Mucosa of descending colon (tissue), 3 donors: Measurements from ENCODE around the gene PRELID3B. TPM values are rescaled to one million over a fixed set of nuclear protein-coding genes. Genes with fewer than 3 reads are reported as not detected.

ENCODE experiments used
- ATAC-seq: fragments of 200-7000 bp; cut with Tn5 transposase; one replicate; pipeline ENCODE4 v1.9.1; 2020; ENCODE audit warnings: mild to moderate bottlenecking, moderate library complexity
- DNase-seq, 3 donors: peaks; one replicate each; pipeline ENCODE4 v3.0.0-alpha.2; 2020
- H3K36me3 ChIP-seq: fragments of 200-600 bp; one replicate; pipeline ENCODE4 v1.8.0; 2021; ENCODE audit warnings: low read depth, mild to moderate bottlenecking
- H3K4me1 ChIP-seq: fragments of 200-600 bp; one replicate; pipeline ENCODE4 v1.8.0; 2021; ENCODE audit warnings: low read depth, mild to moderate bottlenecking
- H3K4me3 ChIP-seq: fragments of 200-600 bp; one replicate; pipeline ENCODE4 v1.8.0; 2021; ENCODE audit warnings: mild to moderate bottlenecking
- H3K9me3 ChIP-seq: fragments of 200-600 bp; one replicate; pipeline ENCODE4 v1.8.0; 2021; ENCODE audit warnings: mild to moderate bottlenecking
- intact Hi-C, 2 donors: fragments of 100-400 bp; cut with DNase I in 1 of 2; cut with micrococcal nuclease in 1 of 2; formaldehyde crosslinking; loops; one replicate each; pipeline versions ENCODE4 v1.11.0 to v1.11.1; 2022; cut with DNase I, micrococcal nuclease
- total RNA-seq, 3 donors: library from RNA; stranded (reverse); fragmentation: NEBNext Ultra II Directional in 2 of 3; extraction: Animal tissue kit (Norgen Biotek cat#: 25700) in 2 of 3; gene quantifications; one replicate each; pipeline versions ENCODE4 v1.2.1 to v1.2.4, GENCODE V29; 2021 to 2023
- TF ChIP-seq, protein P1 (sequence below): fragments of 200-600 bp; IDR thresholded peaks from one replicate; pipeline ENCODE4 v1.8.0; 2022; ENCODE audit warnings: antibody characterized with exemption, mild to moderate bottlenecking
- donor health status: DM: no; HTN: no; CAD: no; lungs with moderate emphysema.
- donor health status: DM: no; HTN: no; CAD: no.
- donor health status: DM: no; HTN: yes; CAD: no.

PRELID3B gene
- total RNA-seq, 3 donors from 2014 or later: 82.3 to 142 (median 121) TPM

DNA sequence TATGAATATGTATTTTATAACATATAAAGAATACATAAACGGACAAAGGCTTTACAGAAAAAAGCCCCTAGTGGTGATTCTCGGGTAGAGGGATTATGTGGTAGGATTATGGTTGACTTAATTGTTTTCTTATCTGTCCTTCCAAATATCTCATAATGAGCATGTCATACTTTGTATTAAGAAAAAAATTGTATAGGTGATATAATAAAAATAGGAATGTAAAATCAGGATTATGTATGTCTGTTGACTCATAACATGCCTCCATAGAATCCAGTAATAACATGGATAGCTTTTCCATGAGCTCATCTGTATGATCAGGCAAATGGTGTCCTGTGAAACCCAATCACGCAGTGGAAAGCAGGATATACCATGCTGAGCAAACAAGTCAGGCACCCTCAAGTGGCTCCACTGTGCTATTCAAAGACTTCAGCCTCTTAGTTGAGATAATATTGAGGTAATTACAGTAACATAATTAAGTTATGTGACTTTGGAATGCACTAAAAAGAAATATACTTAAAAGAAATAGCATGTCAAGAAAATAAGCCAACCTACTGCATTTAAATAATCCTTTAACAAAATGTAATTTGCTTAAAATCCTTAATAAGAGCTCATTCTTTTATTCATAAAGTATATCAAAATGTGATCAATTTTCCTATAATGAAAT, 39.6 kb upstream of the PRELID3B start:
- intact Hi-C loops: loop anchor here in 1 of 2 donors (10.0 kb wide), 1 partner anchor 373 kb away; no protein-coding TSS in a partner anchor
- peak; percentile 56 for ATAC-seq
- Histone ChIP-seq H3K9me3 (no peaks in the 10 kb centered on the region), H3K36me3 (no peaks in the 10 kb centered on the region), H3K4me1 (no peaks in the 10 kb centered on the region), H3K4me3 (no peak overlapping the region)
- TF ChIP-seq, protein P1, sequence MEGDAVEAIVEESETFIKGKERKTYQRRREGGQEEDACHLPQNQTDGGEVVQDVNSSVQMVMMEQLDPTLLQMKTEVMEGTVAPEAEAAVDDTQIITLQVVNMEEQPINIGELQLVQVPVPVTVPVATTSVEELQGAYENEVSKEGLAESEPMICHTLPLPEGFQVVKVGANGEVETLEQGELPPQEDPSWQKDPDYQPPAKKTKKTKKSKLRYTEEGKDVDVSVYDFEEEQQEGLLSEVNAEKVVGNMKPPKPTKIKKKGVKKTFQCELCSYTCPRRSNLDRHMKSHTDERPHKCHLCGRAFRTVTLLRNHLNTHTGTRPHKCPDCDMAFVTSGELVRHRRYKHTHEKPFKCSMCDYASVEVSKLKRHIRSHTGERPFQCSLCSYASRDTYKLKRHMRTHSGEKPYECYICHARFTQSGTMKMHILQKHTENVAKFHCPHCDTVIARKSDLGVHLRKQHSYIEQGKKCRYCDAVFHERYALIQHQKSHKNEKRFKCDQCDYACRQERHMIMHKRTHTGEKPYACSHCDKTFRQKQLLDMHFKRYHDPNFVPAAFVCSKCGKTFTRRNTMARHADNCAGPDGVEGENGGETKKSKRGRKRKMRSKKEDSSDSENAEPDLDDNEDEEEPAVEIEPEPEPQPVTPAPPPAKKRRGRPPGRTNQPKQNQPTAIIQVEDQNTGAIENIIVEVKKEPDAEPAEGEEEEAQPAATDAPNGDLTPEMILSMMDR: no peak
- DNase-seq: peak in 1 of 3 donors; percentile 9

DNA sequence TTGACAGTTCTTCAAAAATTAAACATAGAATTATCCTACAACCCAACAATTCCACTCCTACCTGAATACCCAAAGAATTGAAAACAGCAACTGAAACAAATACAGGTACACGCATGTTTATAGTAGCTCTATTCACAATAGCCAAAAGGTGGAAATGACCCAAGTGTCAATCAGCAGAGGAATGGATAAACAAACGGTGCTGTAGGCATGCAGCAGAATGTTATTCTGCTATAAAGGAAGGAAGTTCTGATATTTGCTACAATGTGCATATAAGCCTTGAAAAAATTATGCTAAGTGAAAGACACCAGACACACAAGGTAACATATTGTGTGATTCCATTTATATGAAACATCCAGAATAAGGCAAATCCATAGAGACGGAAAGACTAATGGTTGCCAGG, 38.5 kb upstream of the PRELID3B start:
- DNase-seq (no peak), ATAC-seq (no peak)
- Histone ChIP-seq H3K36me3 (no peaks in the 10 kb centered on the region), H3K4me1 (no peaks in the 10 kb centered on the region), H3K9me3 (no peaks in the 10 kb centered on the region), H3K4me3 (no peak overlapping the region)
- intact Hi-C loops: loop anchor here in 1 of 2 donors (10.0 kb wide), 1 partner anchor 374 kb away; no protein-coding TSS in a partner anchor
- TF ChIP-seq, protein P1: no peak

DNA sequence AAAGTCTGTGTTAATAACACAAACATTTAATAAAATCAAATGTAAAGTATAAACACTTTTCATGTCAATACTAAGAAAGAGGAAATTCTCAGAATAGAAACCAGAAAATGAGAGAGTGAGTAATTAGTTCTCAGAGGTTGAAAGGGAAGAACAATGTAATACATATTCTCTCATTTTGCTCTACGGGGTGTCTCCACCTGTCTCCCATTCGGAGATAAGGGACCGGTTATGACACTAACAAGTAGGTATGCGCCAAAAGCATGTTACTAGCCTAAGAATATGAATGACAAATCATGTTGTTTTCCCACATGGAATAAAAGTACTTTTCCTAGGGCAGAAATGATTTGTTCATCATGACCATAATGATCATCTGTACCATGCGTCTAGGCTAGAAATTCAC, 35.6 kb upstream of the PRELID3B start:
- intact Hi-C loops: no loop called here
- Histone ChIP-seq H3K4me3 (no peak overlapping the region), H3K4me1 (no peaks in the 10 kb centered on the region), H3K36me3 (no peaks in the 10 kb centered on the region), H3K9me3 (no peaks in the 10 kb centered on the region)
- no peak for DNase-seq
- no peak for ATAC-seq
- TF ChIP-seq, protein P1: no peak

DNA sequence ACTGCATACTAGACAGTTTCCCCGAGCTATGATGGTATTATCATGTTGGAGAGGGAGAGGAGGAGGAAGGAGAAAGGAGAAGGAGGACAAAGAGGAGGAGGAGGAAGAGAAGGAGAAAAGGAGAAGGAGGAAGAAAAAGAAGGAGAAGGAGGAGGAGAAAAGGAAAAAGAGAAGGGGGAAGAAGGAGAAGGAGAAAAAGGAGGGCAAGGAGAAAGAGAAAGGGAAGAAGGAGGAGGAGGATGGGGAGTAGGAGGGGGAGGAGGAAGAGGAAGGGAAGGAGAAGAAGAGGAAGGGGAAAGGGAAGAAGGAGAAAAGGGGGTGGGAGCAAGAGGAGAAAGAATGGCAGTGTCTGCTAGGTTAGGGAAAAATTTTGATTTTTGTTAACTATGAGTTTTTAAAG, 35.1 kb upstream of the PRELID3B start:
- Histone ChIP-seq H3K4me3 (no peak overlapping the region), H3K36me3 (no peaks in the 10 kb centered on the region), H3K9me3 (no peaks in the 10 kb centered on the region), H3K4me1 (no peaks in the 10 kb centered on the region)
- TF ChIP-seq, protein P1: no peak
- no peak for DNase-seq
- intact Hi-C loops: no loop called here
- ATAC-seq: no peak

DNA sequence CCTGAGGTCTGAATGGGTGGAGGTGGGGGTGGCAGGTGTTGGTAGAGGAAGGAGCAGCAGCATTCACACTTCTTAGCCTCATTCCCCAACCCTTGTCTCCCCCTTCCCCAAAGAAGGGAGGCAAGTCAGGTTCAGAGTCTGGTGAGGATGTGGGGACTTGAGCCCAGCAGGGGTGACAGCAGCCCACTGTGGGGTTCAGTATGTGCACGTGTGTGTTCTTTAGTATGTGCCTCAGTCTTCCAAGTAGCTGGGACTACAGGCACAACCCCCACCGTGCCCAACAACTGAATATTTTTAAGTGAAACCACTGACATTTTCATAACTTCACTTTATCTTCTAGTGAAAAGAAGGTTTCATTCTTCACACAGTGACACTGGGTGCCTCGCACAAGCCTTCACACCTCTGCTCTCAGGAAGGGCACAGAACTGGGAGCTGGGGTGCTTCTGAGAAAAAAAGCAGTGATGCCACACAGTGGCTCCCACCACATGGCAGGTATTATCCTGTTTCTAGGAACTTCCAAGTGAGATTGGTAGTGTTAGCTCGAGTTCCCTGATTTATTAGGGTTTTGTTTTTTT, 33.4 kb upstream of the PRELID3B start:
- TF ChIP-seq, protein P1: no peak
- Histone ChIP-seq H3K9me3 (no peaks in the 10 kb centered on the region), H3K36me3 (no peaks in the 10 kb centered on the region), H3K4me3 (no peak overlapping the region), H3K4me1 (no peaks in the 10 kb centered on the region)
- intact Hi-C loops: no loop called here
- ATAC-seq (no peak), DNase-seq (no peak)
